ENCODE measurements around the gene UBE2G2.
"Not testable (repeated sequence)": the region's sequence is repeated elsewhere in the genome, so short reads cannot be mapped to it uniquely, and the experiment has no call there.

The UBE2G2 gene

GRCh38 chr21:44835647-44835973 is 34.0 kb upstream of the UBE2G2 start:
- no peak for DNase-seq

- DNase-seq, result no peak
Observed at GRCh38 chr21:44834951-44835646, 33.5 kb upstream of the UBE2G2 start.

- no peak for DNase-seq
Observed at GRCh38 chr21:44834231-44834950, 32.8 kb upstream of the UBE2G2 start.

GRCh38 chr21:44833663-44834062 is 32.0 kb upstream of the UBE2G2 start:
- DNase-seq, result no peak

- DNase-seq, result not testable (repeated sequence)
Observed at GRCh38 chr21:44832516-44833255, 31.1 kb upstream of the UBE2G2 start.

- no peak for DNase-seq
Observed at GRCh38 chr21:44831227-44831860, 29.7 kb upstream of the UBE2G2 start.

- DNase-seq, result no peak
Observed at GRCh38 chr21:44829507-44830092, 28.0 kb upstream of the UBE2G2 start.

- no peak for DNase-seq
Observed at GRCh38 chr21:44828362-44829056, 26.9 kb upstream of the UBE2G2 start.

GRCh38 chr21:44823179-44823660 is 21.6 kb upstream of the UBE2G2 start:
- no peak for DNase-seq

GRCh38 chr21:44822484-44823178 is 21.0 kb upstream of the UBE2G2 start:
- DNase-seq, result no peak

GRCh38 chr21:44820851-44821250 is 19.2 kb upstream of the UBE2G2 start:
- no peak for DNase-seq

- DNase-seq, result no peak
Observed at GRCh38 chr21:44819283-44820243, 17.9 kb upstream of the UBE2G2 start.

GRCh38 chr21:44818640-44819011 is 17.0 kb upstream of the UBE2G2 start:
- no peak for DNase-seq

- DNase-seq, result peak; percentile 90
Observed at GRCh38 chr21:44817914-44818639, 16.5 kb upstream of the UBE2G2 start, which contains the start of gene SUMO3. Gene SUMO3 (minus strand): TSS chr21:44818062. CDS start chr21:44817968, 94 bp downstream.

- peak; percentile 90 for DNase-seq
Observed at GRCh38 chr21:44817506-44817880, 15.9 kb upstream of the UBE2G2 start.

- no peak for DNase-seq
Observed at GRCh38 chr21:44816761-44817505, 15.3 kb upstream of the UBE2G2 start.

GRCh38 chr21:44815852-44816628 is 14.4 kb upstream of the UBE2G2 start:
- DNase-seq, result no peak

- DNase-seq, result no peak
Observed at GRCh38 chr21:44815225-44815624, 13.6 kb upstream of the UBE2G2 start.
